ENCODE data around the gene TNRC6C.

Gene TNRC6C

DNA sequence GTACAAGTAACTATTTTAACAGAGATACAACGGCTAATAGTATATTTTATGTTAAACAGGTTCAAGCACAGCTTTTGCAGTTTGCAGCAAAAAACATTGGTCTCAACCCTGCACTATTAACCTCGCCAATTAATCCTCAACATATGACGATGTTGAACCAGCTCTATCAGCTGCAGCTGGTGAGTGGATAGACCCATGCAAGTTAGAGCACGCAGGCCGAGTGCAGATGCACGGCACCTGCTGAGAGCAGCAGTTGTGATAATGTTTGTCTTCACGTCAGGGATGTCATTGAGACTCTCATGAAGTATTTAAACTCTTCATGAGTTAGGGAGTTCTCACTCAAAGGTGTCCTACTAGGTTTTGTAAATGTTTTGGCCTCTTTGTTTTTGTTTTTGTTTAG is 124.5 kb downstream of the TNRC6C start:
- no peak for DNase-seq (ENCODE audit: low spot score)

DNA sequence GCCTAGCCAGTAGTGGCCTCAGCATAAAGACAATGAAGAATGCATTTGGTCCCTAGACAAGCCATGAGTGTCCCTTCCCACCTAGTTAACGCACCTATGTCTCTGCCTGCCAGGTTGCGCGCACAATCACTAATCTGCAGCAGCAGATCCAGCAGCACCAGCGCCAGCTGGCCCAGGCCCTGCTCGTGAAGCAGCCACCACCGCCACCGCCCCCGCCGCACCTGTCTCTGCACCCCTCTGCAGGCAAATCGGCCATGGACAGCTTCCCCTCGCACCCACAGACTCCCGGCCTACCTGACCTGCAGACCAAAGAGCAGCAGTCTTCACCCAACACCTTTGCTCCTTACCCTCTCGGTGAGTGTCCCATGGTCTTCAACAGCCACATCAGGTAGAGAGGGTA is 128.2 kb downstream of the TNRC6C start:
- no peak for DNase-seq (ENCODE audit: low spot score)

DNA sequence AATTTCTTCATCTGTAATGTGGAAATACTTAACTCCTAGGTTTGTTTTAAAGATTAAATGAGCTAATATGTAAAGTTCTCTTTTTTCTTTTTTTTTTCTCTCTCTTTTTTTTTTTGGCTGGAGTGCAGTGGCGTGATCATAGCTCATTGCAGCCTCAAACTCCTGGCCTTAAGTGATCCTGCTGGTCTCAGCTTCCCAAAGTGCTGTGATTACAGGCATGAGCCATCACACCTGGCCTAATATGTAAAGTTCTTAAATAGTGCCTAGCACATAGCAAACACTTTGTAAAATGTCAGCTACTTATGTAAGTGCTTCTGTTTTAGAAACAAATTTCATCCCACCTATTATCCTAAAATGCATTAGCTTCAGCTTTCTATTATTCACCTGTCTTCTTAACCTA is 130.0 kb downstream of the TNRC6C start:
- no peak for DNase-seq (ENCODE audit: low spot score)

DNA sequence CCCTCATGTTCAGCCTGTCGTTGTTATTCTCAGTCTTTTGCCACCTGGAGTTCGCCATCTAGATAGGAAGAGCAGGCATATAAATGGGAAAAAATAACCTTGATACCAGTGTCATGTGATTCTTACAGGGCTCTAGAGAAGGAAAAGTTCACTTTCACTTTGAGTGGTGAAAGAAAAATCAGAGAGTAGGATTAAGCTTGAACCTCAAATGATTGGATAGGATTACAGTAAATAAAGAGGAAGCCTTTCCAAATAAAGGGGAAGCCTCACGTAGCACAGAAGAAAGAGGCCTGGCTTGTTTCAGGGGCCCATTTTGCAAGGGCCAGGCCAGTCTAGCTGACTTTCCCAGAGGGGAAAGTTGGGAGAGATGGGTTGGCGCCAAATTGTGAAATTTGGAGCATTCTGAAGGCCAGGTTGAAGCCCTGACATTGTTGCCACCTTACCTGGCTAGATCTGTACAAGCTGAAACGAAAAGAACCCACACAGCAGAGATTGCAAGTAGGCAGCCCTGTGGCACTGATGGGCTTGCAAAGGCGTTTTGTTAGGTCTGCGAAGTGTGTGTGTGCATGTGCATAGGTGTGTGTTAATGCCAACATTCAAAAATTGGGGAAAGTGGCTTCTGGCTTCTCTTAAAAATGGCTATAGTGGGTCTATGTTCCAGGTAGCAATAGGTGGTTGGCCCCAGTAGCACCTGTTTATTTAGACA is 131.2 kb downstream of the TNRC6C start:
- DNase-seq (ENCODE audit: low spot score) = no peak

DNA sequence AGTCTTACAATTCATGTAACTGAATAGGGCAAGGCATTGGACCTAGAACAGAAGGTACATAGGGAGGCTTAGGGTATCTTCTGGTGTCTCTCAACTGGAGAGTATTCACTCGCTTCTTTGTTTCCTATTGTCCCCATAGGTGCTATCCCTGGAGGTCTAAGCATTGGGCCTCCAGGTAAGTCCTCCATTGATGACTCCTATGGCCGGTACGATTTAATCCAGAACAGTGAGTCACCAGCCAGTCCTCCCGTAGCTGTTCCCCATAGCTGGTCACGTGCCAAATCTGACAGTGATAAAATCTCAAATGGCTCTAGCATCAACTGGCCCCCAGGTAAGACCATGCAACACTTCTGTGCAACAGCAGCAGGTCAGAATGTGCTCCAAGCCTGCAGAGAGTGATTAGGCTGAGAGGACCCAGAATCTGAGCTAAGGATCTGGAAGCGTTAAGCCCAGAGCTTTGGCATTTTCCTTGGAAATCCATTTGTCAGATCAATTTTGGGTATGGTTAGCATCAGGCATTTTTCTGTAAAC is 134.4 kb downstream of the TNRC6C start:
- no peak for DNase-seq (ENCODE audit: low spot score)

DNA sequence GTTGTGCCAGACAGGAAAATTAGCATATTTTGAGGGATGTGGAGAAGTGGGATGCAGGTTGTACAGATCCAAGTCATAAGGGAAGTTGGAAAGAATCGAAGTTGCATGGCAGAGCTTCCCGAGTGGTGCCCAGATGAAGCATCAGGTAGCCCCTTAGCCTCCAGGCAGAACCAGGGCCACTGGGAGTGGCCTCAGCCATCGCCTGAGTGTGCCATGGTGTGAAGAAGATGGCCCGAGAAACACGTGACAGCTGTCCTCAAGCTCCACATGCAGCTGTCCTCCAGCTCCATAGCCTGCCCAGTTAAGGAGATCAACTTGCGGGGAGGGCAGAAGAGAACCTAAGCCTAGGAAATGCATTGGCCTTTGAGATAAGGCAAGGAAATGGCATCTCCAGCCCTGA is 136.5 kb downstream of the TNRC6C start:
- no peak for DNase-seq (ENCODE audit: low spot score)

DNA sequence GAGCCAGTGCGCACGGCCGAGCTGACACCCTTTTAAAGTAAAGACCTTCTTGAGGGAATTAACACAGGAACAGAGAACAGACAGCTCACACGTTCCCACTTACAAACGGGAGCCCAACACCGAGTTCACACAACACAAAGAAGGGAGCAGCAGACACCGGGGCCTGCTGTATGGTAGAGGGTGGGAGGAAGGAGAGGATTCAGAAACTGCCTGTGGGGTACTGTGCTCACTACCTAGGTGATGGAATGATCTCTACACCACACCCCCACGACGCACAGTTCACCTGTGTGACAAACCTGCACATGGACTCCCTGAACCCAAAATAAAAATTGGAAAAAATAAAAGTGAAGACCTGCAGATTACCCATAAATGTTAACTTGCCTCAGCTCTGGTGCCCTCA is 137.6 kb downstream of the TNRC6C start:
- no peak for DNase-seq (ENCODE audit: low spot score)

DNA sequence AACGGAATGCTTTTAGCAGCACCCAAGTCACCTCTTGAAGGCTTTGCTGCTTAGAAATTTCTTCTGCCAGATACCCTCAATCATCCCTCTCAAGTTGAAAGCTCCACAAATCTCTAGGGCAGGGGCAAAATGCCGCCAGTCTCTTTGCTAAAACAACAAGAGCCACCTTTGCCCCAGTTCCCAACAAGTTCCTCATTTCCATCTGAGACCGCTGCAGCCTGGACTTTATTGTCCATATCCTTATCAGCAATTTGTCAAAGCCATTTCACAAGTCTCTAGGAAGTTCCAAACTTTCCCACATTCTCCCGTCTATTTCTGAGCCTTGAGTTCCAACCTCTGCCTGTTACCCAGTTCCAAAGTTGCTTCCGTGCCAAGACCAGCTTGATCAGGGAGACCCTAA is 142.6 kb downstream of the TNRC6C start:
- no peak for DNase-seq (ENCODE audit: low spot score)

DNA sequence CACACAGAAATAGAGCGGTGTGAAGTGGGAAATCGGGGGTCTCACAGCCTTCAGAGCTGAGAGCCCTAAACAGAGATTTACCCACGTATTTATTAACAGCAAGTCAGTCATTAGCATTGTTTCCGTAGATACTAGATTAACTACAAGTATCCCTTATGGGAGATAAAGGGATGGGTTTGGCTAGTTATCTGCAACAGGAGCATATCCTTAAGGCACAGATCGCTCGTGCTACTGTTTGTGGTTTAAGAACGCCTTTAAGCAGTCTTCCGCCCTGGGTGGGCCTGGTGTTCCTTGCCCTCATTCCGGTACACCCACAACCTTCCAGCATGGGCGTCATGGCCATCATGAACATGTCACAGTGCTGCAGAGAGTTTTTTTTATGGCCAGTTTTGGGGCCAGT is 143.0 kb downstream of the TNRC6C start:
- no peak for DNase-seq (ENCODE audit: low spot score)

DNA sequence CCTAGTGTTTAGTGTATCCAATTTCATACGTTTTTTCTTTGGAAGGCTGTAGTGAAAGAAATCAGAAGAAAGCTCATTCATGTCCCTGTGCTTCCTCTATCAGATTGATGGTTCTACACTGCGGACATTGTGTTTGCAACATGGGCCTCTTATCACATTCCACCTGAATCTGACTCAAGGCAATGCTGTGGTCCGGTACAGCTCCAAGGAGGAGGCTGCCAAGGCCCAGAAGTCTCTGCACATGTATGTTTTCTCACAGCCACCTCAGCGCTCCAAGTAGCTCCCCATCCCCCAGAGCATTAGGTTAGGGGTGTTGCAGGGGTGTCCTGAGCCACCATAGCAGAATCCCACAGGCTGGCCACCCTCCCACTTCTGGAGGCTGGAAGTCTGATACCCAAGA is 144.8 kb downstream of the TNRC6C start:
- no peak for DNase-seq (ENCODE audit: low spot score)

DNA sequence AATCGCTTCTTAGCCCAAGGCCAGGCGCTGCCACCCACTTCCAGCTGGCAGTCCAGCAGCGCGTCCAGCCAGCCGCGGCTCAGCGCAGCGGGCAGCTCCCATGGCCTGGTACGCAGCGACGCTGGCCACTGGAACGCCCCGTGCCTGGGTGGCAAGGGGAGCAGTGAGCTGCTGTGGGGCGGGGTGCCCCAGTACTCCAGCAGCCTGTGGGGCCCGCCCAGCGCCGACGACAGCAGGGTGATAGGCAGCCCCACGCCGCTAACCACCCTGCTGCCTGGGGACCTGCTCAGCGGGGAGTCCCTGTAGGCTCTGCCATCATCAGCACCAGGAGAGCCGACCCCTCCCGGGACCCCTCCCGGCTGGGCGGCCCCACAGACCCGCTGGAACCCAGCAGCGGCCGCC is 146.0 kb downstream of the TNRC6C start:
- DNase-seq (ENCODE audit: low spot score) = no peak

DNA sequence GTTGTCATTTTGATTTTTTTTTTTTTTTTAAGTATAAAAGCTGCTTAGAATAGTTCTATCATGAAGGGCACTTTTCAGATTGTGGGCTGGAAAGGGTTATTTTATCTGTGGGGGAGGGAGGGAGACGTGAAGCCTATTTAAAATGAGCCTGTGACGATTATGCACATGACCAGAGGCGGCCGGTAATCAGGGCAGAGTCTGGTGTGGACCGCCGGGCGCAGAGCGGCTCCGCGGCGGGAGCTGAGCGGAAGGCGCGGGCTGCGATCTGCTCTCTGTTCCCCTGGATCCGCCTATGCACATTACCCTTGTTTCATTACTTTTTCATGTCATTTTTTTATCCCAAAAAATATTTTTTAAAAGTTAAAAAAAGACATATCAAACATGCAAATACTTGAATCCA is 146.6 kb downstream of the TNRC6C start:
- DNase-seq (ENCODE audit: low spot score) = no peak

DNA sequence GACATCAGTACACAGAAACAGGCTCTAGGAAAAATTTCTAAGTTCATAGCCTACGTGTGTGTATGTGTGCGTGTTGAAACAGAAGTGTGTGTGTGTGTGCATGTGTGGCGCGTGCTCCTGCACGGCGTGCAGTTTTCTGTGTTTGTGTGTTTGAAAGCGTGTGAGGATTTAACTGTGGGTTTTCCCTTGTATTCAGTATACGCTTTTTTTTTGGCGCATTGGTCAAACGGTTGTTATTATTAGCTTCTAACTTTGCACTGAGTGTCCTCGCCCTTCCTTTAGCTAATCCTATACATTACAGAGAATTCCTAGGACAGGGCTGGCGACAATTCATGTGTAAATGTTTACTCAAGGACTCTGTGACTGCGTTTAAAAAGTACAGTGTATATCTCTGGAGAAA is 147.0 kb downstream of the TNRC6C start:
- DNase-seq (ENCODE audit: low spot score) = no peak

DNA sequence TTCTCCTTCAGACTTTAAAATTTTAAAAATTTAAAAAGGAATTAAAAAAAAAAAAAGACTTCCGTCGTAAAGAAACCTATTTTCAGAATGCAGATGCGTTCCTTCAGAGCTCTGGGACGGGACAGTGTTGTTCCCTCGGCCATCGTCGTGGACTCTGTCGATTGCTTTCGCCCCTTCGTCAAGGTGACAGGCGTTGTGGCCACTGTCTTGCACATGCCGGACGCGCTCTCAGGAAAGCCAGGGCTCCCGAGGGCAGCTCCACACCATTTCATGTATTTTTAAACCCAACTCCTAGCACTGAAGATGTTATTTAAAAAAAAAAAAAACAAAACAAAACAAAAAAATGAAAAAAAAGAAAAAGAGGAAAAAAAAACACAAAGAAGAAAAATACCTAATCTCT is 147.7 kb downstream of the TNRC6C start:
- no peak for DNase-seq (ENCODE audit: low spot score)

DNA sequence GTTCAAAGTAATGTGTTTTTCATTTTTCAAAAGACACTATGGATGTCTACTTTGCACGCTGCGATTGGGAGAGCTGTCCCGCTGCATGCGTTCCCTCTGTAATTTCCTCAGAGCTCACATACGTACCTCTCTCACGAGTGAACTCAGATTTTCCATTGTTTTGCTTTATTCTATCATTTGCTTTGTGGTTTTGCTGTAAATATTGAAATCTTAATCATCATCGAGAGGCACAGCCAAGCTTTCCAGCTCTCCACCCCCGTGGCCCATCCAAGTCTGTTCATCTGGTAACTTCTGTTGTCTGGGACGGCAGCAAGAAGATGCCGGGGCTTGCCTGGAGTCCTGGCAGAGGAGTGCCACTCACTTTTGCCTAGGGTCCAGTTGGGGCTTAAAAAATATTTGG is 149.0 kb downstream of the TNRC6C start:
- no peak for DNase-seq (ENCODE audit: low spot score)

DNA sequence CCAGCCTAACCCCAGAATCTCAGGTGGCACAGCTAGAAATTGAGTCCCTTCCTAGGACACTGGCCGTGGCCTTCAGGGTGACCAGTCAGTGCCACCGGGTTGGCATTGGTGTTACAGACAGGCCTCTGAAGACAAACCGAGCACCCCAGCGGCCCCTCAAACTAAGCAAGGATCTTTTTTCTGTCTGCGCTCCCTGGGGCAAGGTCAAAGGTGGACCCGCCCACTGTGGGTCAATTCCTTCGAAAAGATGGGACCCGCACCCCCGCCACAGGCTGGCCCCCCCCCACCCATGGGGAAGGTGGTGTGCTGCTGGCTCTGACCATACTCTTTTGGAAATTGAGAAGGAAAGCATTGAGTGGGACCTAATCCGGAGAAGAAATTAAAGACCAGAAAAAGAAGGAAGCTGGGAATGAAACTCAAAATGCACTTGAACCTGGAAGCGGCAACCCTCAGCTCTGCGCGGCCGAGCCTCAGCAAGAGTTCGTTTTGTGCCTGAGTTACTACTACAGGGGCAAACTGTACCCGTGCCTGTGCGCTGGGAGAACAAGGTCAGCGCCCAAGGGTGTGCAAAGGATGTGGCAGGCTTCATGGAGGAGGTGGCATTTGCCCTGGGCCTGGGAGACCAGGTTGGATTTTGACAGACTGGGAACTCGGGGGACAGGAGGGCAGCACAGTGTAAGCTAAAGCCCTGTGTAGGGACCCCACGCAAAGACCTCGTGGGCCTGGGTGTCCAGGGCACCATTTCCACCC is 149.6 kb downstream of the TNRC6C start:
- DNase-seq (ENCODE audit: low spot score) = no peak

DNA sequence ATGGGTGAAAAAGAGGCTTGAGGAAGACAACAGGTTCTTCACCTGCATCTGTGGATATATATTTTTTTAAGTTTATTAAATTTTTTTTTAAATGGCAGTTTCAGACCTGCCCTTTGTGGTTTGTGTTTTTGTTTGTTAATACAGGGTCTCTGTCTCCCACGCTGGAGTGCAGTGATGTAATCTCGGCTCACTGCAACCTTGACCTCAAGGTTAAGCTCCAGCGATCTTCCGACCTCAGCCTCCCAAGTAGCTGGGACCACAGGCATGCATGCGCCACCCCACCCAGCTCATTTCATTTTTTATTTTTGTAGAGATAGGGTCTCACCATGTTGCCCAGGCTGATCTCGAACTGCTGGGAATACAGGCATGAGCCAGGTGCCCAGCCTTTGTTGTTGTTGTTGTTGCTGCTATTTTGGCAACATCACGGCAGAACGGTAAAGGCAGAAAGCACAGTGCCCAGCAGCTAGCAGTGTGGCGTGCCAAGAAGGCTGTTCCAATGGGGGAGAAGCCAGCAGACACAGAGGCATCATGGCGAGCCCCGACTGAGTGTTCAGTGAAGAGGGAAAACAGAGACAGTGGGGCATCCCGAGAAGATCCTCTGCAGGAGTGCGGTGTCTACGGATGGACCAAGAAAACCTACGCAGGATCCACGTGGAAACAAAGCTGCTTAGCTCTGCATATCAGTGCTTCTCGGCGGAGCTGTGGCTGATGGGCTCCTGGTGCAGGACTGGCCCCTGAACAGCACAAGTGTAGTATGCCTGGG is 150.4 kb downstream of the TNRC6C start:
- DNase-seq (ENCODE audit: low spot score) = no peak

DNA sequence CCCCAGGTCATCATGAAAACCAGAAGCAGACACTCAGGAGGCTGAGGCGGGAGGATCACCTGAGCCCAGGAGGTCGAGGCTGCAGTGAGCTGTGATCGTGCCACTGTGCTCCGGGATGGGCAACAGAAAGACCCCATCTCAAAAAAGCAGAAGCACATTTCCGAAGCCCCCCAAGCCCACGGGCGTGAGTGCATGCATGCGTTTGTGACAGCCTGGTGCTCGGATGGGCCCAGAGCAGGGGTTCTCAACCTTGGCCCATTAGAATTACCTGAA is 150.9 kb downstream of the TNRC6C start:
- no peak for DNase-seq (ENCODE audit: low spot score)

DNA sequence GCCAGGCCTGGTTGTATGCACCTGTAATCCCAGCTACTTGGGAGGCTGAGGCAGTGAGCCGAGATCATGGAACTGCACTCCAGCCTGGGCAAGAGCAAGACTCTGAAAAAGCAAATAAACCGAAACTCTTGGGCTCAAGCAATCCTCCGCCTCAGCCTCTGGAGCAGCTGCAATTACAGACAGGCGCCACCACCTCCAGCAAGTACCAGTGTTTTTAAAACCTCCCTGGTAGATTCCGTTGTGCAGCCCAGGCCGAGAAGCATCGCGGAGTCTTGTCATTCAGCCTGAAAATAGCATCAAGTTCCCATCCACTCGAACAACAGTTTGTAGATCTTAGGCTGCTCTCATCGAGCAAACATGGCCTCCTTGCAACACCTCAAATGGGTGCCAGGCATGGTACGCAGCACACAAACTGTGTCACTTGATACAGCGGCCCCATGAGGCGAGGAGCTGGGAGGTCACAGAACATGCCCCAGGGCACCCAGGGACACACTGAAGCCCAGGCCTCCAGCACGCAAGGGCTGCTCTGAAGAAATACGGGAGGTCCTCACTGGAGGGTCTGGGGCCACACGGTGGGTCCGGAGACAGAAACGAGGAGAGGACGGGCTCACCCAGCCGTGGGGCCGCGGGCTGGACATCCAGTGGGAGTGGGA is 152.0 kb downstream of the TNRC6C start:
- no peak for DNase-seq (ENCODE audit: low spot score)

DNA sequence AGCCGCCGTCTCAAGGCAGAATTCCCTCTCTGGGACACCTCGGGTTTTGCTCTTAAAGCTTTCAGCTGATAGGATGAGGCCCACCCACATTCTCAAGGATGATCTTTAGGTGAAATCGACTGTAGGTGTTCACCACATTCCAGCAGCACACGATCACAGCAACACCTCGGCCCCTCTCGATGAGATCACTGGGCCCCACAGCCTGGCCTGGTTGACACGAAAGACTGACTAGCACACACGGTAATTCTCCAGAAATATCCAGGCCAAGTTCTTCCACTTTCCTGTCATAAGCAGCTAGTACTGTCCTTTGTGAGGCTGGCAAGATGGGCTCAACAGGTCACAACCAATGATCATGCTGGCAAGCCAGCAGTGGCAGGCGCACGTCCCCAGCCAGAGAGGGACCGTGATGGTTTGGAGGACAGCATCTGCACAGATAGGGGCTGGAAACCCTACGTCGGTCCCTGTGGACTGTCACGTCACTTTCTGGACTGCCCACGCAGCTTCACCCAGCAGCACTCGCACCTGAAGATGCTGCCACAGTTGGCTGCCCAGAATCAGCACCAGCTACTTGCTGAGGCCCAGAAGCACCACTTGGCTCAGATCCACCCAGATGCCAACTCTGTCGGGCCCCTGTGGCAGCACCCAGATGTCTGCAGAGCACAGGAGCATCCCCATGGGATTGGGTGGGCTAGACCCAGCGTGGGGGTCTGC is 152.7 kb downstream of the TNRC6C start:
- DNase-seq (ENCODE audit: low spot score) = no peak

DNA sequence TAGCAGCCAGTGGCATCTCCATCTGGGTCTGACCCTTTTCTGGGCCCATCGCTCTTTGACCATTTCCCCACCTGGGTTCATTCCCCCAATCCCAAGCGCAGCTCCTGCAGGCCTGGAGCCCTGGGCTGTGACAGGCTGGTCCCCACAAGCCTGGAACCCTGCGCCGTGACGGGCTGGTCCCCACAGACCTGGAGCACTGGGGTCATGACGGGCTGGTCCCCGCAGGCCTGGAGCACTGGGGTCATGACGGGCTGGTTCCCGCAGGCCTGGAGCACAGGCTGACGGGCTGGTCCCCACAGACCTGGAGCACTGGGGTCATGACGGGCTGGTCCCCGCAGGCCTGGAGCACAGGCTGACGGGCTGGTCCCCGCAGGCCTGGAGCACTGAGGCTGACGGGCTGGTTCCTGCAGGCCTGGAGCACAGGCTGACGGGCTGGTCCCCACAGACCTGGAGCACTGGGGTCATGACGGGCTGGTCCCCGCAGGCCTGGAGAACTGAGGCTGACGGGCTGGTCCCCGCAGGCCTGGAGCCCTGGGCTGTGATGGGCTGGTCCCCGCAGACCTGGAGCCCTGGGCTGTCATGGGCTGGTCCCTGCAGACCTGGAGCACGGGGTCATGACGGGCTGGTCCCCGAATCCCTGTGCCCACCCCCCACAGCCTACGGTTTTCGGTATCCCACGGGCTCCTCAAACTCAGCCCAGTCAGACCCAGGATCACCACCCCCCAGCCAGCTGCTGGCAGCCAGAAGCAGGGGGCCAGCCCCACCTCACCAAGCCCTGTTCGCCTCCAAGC is 153.4 kb downstream of the TNRC6C start:
- DNase-seq (ENCODE audit: low spot score) = no peak
